Gastrocnemius medialis (tissue), 4 donors: ENCODE measurements around the gene RRH. TPM values are rescaled to one million over a fixed set of nuclear protein-coding genes. Genes with fewer than 3 reads are reported as not detected.

ENCODE experiments used
- ATAC-seq, 2 donors: fragments of 150-250 bp; one replicate each; pipeline ENCODE4 v1.9.1; 2016
- DNase-seq, 2 donors: peaks; one replicate each; pipeline ENCODE4 v3.0.0-alpha.2; 2019
- H3K27ac ChIP-seq, 4 donors: fragments of 200-600 bp; sonication (generic); 1 replicate in 1 of 4; 2 replicates in 3 of 4; pipeline ENCODE4 v1.5.1; 2016 to 2018; ENCODE audit warnings: mild to moderate bottlenecking in 2 of 4, moderate library complexity in 1 of 4
- H3K27me3 ChIP-seq, 3 donors: fragments of 200-600 bp; sonication (generic) in 2 of 3; 1 replicate in 1 of 3; 2 replicates in 2 of 3; pipeline versions ENCODE4 v1.5.1 to v1.6.0; 2016 to 2019; ENCODE audit warnings: mild to moderate bottlenecking in 1 of 3, moderate library complexity in 1 of 3
- H3K36me3 ChIP-seq, 2 donors: fragments of 200-600 bp; sonication (generic) in 1 of 2; one replicate each; pipeline ENCODE4 v1.5.1; 2017 to 2018
- H3K4me1 ChIP-seq, 2 donors: fragments of 200-600 bp; sonication (generic) in 1 of 2; one replicate each; pipeline ENCODE4 v1.5.1; 2016 to 2017; ENCODE audit warnings: mild to moderate bottlenecking in 2 of 2
- H3K4me3 ChIP-seq, 4 donors: fragments of 200-600 bp; sonication (generic) in 3 of 4; 1 replicate in 1 of 4; 2 replicates in 3 of 4; pipeline ENCODE4 v1.5.1; 2016 to 2019; ENCODE audit warnings: mild to moderate bottlenecking in 2 of 4
- H3K9me3 ChIP-seq, 3 donors: fragments of 200-600 bp; sonication (generic) in 2 of 3; 1 replicate in 1 of 3; 2 replicates in 2 of 3; pipeline ENCODE4 v1.5.1; 2016 to 2019
- CTCF ChIP-seq, 5 experiments: fragments of 450-650 bp in 3 of 5; fragments of 200-600 bp in 2 of 5; sonication (generic) in 2 of 5; IDR thresholded peaks in 4 of 5; conservative IDR thresholded peaks in 1 of 5; 1 replicate in 4 of 5; 2 replicates in 1 of 5; pipeline ENCODE4 v1.5.1; 2016 to 2019; ENCODE audit warnings: antibody characterized with exemption in 5 of 5, mild to moderate bottlenecking in 3 of 5, moderate library complexity in 3 of 5
- POLR2A ChIP-seq, 2 donors: fragments of 450-650 bp; IDR thresholded peaks; one replicate each; pipeline ENCODE4 v1.6.1; 2017; ENCODE audit warnings: antibody characterized with exemption in 2 of 2, mild to moderate bottlenecking in 2 of 2, moderate library complexity in 2 of 2
- in situ Hi-C, 4 donors: fragments of 200-750 bp; cut with MboI; loops; one replicate each; pipeline versions ENCODE4 v1.15.0 to v1.8.0; 2017; ENCODE audit warnings: low sequenced_read_pairs in 4 of 4
- intact Hi-C: fragments of 100-400 bp; cut with DNase I; formaldehyde crosslinking; loops from one replicate; pipeline ENCODE4 v1.15.1; 2023; ENCODE audit warnings: low total_unique reads
- total RNA-seq, 4 donors: library from RNA; depleted of rRNA; stranded (reverse); fragments of >200 nt; gene quantifications; one replicate each; pipeline versions ENCODE4 v1.1.0 to v1.2.3, GENCODE V29; 2016

RRH gene
- total RNA-seq, 4 donors from 2014 or later = not detected

GRCh38 chr4:109821185-109821584 lies 6.6 kb upstream of the RRH start:
- Histone ChIP-seq H3K4me1 (peaks cover 9 to 11% of the 10 kb centered on the region in 2 donors), H3K36me3 (peaks cover 0 to 56% of the 10 kb centered on the region in 2 donors), H3K4me3 (no peak overlapping the region), H3K27me3 (no peaks in the 10 kb centered on the region), H3K9me3 (no peaks in the 10 kb centered on the region), H3K27ac (no peak overlapping the region)
- intact Hi-C loops (no loop called here), in situ Hi-C loops (loop anchor here in 1 of 4 donors (25.0 kb wide), 1 partner anchor 109 kb away; the partner anchor contains the start of gene CASP6)
- DNase-seq = no peak
- TF ChIP-seq POLR2A (IDR thresholded peaks at IDR 0.05) = no peak
- no peak for TF ChIP-seq CTCF (IDR thresholded peaks at IDR 0.05 in 4 of 5, conservative IDR thresholded peaks at IDR 0.05 in 1 of 5)
- no peak for ATAC-seq

DNA sequence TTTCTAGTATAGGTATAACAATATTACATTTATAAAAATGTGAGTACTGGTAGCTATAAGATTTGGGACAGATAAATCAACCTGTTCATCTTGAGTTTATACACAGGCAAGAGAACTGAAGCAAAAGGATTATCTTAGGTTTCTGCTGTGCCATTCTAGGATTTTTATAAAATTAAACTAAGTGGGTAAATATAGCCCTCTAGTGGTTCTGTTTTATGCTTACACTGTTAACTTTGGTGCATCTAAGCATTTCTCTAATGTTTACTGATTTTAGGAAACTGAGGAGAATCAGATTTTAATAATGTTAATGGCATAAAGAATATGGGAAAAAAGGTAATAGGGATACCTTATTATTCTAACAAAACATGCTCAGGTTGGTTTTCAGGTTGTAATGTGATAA lies 1.1 kb upstream of the RRH start:
- intact Hi-C loops (loop anchor here (5.0 kb wide), 1 partner anchor 404 kb away; no protein-coding TSS in a partner anchor), in situ Hi-C loops (no loop called here)
- no peak overlapping the region for H3K4me3 ChIP-seq
- peaks cover 0 to 34% of the 10 kb centered on the region in 2 donors for H3K36me3 ChIP-seq
- no peaks in the 10 kb centered on the region for H3K9me3 ChIP-seq
- ATAC-seq (no peak), DNase-seq (no peak)
- no peak overlapping the region for H3K27ac ChIP-seq
- H3K4me1 ChIP-seq = no peaks in the 10 kb centered on the region
- TF ChIP-seq POLR2A (IDR thresholded peaks at IDR 0.05) (no peak), CTCF (IDR thresholded peaks at IDR 0.05 in 4 of 5, conservative IDR thresholded peaks at IDR 0.05 in 1 of 5) (peak in 3 of 5 experiments; percentile 16 to 51 (median 51))
- no peaks in the 10 kb centered on the region for H3K27me3 ChIP-seq

GRCh38 chr4:109833756-109834155 lies 6.0 kb downstream of the RRH start:
- no peak overlapping the region for H3K27ac ChIP-seq
- no peaks in the 10 kb centered on the region for H3K4me1 ChIP-seq
- intact Hi-C loops = no loop called here
- no peak for TF ChIP-seq POLR2A (IDR thresholded peaks at IDR 0.05)
- no peak for TF ChIP-seq CTCF (IDR thresholded peaks at IDR 0.05 in 4 of 5, conservative IDR thresholded peaks at IDR 0.05 in 1 of 5)
- ATAC-seq (no peak), DNase-seq (no peak)
- H3K36me3 ChIP-seq = no peaks in the 10 kb centered on the region
- no peaks in the 10 kb centered on the region for H3K27me3 ChIP-seq
- in situ Hi-C loops = no loop called here
- no peaks in the 10 kb centered on the region for H3K9me3 ChIP-seq
- no peak overlapping the region for H3K4me3 ChIP-seq

DNA sequence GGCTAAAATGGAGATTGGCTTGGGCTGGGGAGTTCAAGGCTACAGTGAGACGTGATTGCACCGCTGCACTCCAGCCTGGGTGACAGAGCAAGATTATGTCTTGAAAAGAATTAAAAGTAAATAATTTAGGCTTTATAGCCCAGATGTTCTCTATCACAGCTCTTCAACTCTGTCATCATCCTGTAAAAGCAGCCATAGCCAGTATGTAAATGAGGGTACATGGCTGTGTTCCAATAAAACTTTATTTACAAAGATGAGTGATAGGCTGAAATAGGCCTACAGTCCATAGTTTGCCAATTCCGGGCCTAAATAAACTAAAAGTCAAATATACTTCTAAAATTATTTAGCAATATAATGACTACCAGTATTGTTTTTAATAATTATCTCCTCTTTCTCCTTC lies 9.2 kb downstream of the RRH start:
- no peaks in the 10 kb centered on the region for H3K9me3 ChIP-seq
- no peak overlapping the region for H3K4me3 ChIP-seq
- H3K27ac ChIP-seq = no peak overlapping the region
- DNase-seq (no peak), ATAC-seq (no peak)
- no peaks in the 10 kb centered on the region for H3K36me3 ChIP-seq
- intact Hi-C loops (no loop called here), in situ Hi-C loops (no loop called here)
- no peaks in the 10 kb centered on the region for H3K4me1 ChIP-seq
- no peaks in the 10 kb centered on the region for H3K27me3 ChIP-seq
- TF ChIP-seq CTCF (IDR thresholded peaks at IDR 0.05 in 4 of 5, conservative IDR thresholded peaks at IDR 0.05 in 1 of 5) (no peak), POLR2A (IDR thresholded peaks at IDR 0.05) (no peak)
